ENCODE data around the gene PUSL1. TPM values are rescaled to one million over a fixed set of nuclear protein-coding genes. Genes with fewer than 3 reads are reported as not detected.

PUSL1 gene
- total and polyA plus RNA-seq, 2 donors (not counting 3 experiments of a cell fraction or from before 2014, with no cell fraction given), result 18.8 to 27.3 TPM

GRCh38 chr1:1292442-1292779, 16.0 kb upstream of the PUSL1 start:
- dilution Hi-C loops (cut with MboI; ENCODE audit: extremely low pct_ligation_motif_present, low sequenced_read_pairs) (no loop called here), intact Hi-C loops (cut with micrococcal nuclease) (no loop called here)
- no peaks in the 10 kb centered on the region for H3K9me1 ChIP-seq (replicated peaks; ENCODE audit: control insufficient read depth, extremely low read depth, insufficient read depth, low read length)
- TSS peak; percentile 38 for BruUV-seq (replicated peaks)
- no peaks in the 10 kb centered on the region for H3K36me3 ChIP-seq (ENCODE audit: control insufficient read depth in 2 of 2, extremely low read depth in 1 of 2, insufficient read depth in 2 of 2, low read length in 2 of 2)
- H3K79me2 ChIP-seq (ENCODE audit: control insufficient read depth, insufficient read depth, low read length), result no peaks in the 10 kb centered on the region
- CTCF ChIA-PET, result interaction anchor here (0.6 to 5.5 kb wide), 31 partner anchors 11 to 326 kb away, joined by 3 to 286 read pairs (median 4); partner anchors contain the start of genes C1orf159, ISG15, PERM1 and RNF223
- no peaks in the 10 kb centered on the region for H3K4me1 ChIP-seq (ENCODE audit: control insufficient read depth, extremely low read depth, insufficient read depth, low read length)
- H3K27ac ChIP-seq (ENCODE audit: insufficient read depth, low read depth, low read length), result no peak overlapping the region
- no peak overlapping the region for H3K9ac ChIP-seq (replicated peaks; ENCODE audit: extremely low read depth, insufficient read depth, low read length)
- no peaks in the 10 kb centered on the region for H4K20me1 ChIP-seq (replicated peaks; ENCODE audit: control insufficient read depth, extremely low read depth, insufficient read depth, low read length)
- H2AFZ ChIP-seq (ENCODE audit: low read depth, low read length), result no peak overlapping the region
- DNase-seq (ENCODE audit: low read depth, low spot score) (no peak), FAIRE-seq (no peak)
- no peaks in the 10 kb centered on the region for H3K27me3 ChIP-seq (ENCODE audit: control insufficient read depth in 2 of 2, insufficient read depth in 2 of 2, low read length in 2 of 2)
- no peaks in the 10 kb centered on the region for H3K9me3 ChIP-seq (replicated peaks; ENCODE audit: control insufficient read depth, insufficient read depth, low read length)
- POLR2A ChIA-PET, result interaction anchor here (1.0 kb wide), 1 partner anchor 170 kb away, joined by 4 read pairs; no protein-coding TSS in a partner anchor
- H3K4me2 ChIP-seq (ENCODE audit: insufficient read depth, low read length), result no peak overlapping the region
- TF ChIP-seq EZH2 (IDR thresholded peaks at IDR 0.05; ENCODE audit: borderline replicate concordance, low read depth, low read length, severe bottlenecking) (no peak), MAX (IDR thresholded peaks at IDR 0.05; ENCODE audit: insufficient read depth, insufficient read length) (no peak), POLR2AphosphoS5 (IDR thresholded peaks at IDR 0.05; ENCODE audit: insufficient read depth, low read depth, low read length) (no peak), JUN (IDR thresholded peaks at IDR 0.05; ENCODE audit: borderline replicate concordance, insufficient read depth, insufficient read length, low read depth) (no peak), GATA2 (IDR thresholded peaks at IDR 0.05; ENCODE audit: insufficient read depth, insufficient read length, low read depth, low read length) (no peak), MYC (IDR thresholded peaks at IDR 0.05; ENCODE audit: low read depth, low read length) (no peak), FOS (IDR thresholded peaks at IDR 0.05; ENCODE audit: borderline replicate concordance, insufficient read depth, low read length) (no peak), POLR2A (IDR thresholded peaks at IDR 0.05; ENCODE audit: low read depth, low read length) (no peak), CTCF (IDR thresholded peaks at IDR 0.05; ENCODE audit: extremely low read depth in 1 of 2, insufficient read depth in 1 of 2, low read depth in 1 of 2, low read length in 2 of 2) (no peak)
- H3K4me3 ChIP-seq (replicated peaks in 1 of 3; ENCODE audit: insufficient read depth in 1 of 3, low read depth in 1 of 3, low read length in 3 of 3), result no peak overlapping the region
